GM12878 (cell line): Measurements from ENCODE around the gene EPB41L1. TPM values are rescaled to one million over a fixed set of nuclear protein-coding genes. Genes with fewer than 3 reads are reported as not detected.

Source experiments
- ATAC-seq: fragments of 200-7000 bp; cut with Tn5 transposase; 3 replicates; pipeline ENCODE4 v1.9.1; 2020; ENCODE audit warnings: mild to moderate bottlenecking, moderate library complexity
- BruUV-seq: library from RNA; stranded (reverse); fragments of 400-500 nt; replicated peaks from 2 replicates; lab custom pipeline; 2021; lab: Mats Ljungman, UMichigan
- CTCF ChIA-PET: fragments of 300-600 bp; sonication (Branson Sonifier 250); formaldehyde crosslinking; extraction: SDS; loops from one replicate; lab custom pipeline; 2021; ENCODE audit warnings: inconsistent platforms; lab: Yijun Ruan, JAX
- POLR2A ChIA-PET: fragments of 350-600 bp; formaldehyde crosslinking; extraction: SDS; loops from one replicate; lab custom pipeline; 2021; ENCODE audit warnings: inconsistent platforms; lab: Charles Lee
- RAD21 ChIA-PET: fragments of 300-600 bp; sonication (Branson Sonifier 250); formaldehyde crosslinking; loops from one replicate; lab custom pipeline; 2023; ENCODE audit warnings: antibody characterized with exemption; ENCODE audit not compliant: unreplicated experiment; lab: Charles Lee
- SMC1A ChIA-PET: fragments of 300-600 bp; sonication (Branson Sonifier 250); formaldehyde crosslinking; loops from one replicate; lab custom pipeline; 2023; ENCODE audit not compliant: unreplicated experiment, uncharacterized antibody; lab: Charles Lee
- DNase-seq: peaks from one replicate; pipeline ENCODE4 v3.0.0-alpha.2; 2011; ENCODE audit warnings: low read depth, low spot score
- FAIRE-seq: peaks from 3 replicates; lab custom pipeline; 2011; peaks lifted over from hg19 to GRCh38; lab: Jason Lieb, UNC
- H2AFZ ChIP-seq: 2 replicates; pipeline ENCODE4 v1.6.0; 2011; ENCODE audit warnings: low read depth, low read length, control low read depth; ENCODE audit not compliant: control insufficient read depth
- H3K27ac ChIP-seq: 2 replicates; pipeline ENCODE4 v1.5.1; 2011; ENCODE audit warnings: control low read depth; ENCODE audit not compliant: control insufficient read depth, insufficient read depth
- H3K27me3 ChIP-seq, 2 experiments: replicated peaks in 1 of 2; 2 replicates each; pipeline versions ENCODE4 v1.6.0 to v1.6.1; 2011; ENCODE audit warnings: low read length in 1 of 2; ENCODE audit not compliant: control insufficient read depth in 2 of 2, insufficient read depth in 2 of 2
- H3K36me3 ChIP-seq, 2 experiments: 2 replicates each; pipeline ENCODE4 v1.5.1; 2011; ENCODE audit warnings: low read length in 1 of 2; ENCODE audit not compliant: control insufficient read depth in 2 of 2, insufficient read depth in 2 of 2
- H3K4me1 ChIP-seq: 2 replicates; pipeline ENCODE4 v1.6.1; 2011; ENCODE audit warnings: mild to moderate bottlenecking, low read length, moderate library complexity, mixed read lengths; ENCODE audit not compliant: control insufficient read depth, insufficient read depth
- H3K4me2 ChIP-seq: 2 replicates; pipeline ENCODE4 v1.6.0; 2011; ENCODE audit warnings: control low read depth; ENCODE audit not compliant: control insufficient read depth, insufficient read depth
- H3K4me3 ChIP-seq: fragments of 200-600 bp; sonication (generic); 2 replicates; pipeline ENCODE4 v1.5.1; 2016
- H3K79me2 ChIP-seq: 2 replicates; pipeline ENCODE4 v1.6.0; 2011; ENCODE audit warnings: low read length; ENCODE audit not compliant: control insufficient read depth, insufficient read depth
- H3K9ac ChIP-seq: 2 replicates; pipeline ENCODE4 v1.8.0; 2011; ENCODE audit warnings: low read length, control low read depth, mixed read lengths; ENCODE audit not compliant: control insufficient read depth, insufficient read depth
- H3K9me3 ChIP-seq: replicated peaks from 3 replicates; pipeline ENCODE4 v1.5.1; 2011; ENCODE audit warnings: mild to moderate bottlenecking, low read length; ENCODE audit not compliant: control insufficient read depth, insufficient read depth
- H4K20me1 ChIP-seq: 2 replicates; pipeline ENCODE4 v1.6.0; 2011; ENCODE audit not compliant: control insufficient read depth, insufficient read depth
- ASH2L ChIP-seq: fragments of 300-600, 200-600 bp; sonication (generic); IDR thresholded peaks from 2 replicates; pipeline ENCODE4 v1.6.1; 2017; ENCODE audit warnings: low read depth, mild to moderate bottlenecking, borderline replicate concordance
- GABPA ChIP-seq: IDR thresholded peaks from 2 replicates; pipeline ENCODE4 v1.6.1; 2014; ENCODE audit warnings: antibody characterized with exemption, low read depth, mild to moderate bottlenecking, inconsistent platforms
- HDAC6 ChIP-seq: fragments of 200-600 bp; sonication (generic); IDR thresholded peaks from one replicate; pipeline ENCODE4 v1.8.0; 2017; ENCODE audit warnings: antibody characterized with exemption; ENCODE audit not compliant: unreplicated experiment
- RCOR1 ChIP-seq: conservative IDR thresholded peaks from 2 replicates; pipeline ENCODE4 v1.6.1; 2012; ENCODE audit warnings: low read depth, low read length, improper control_type of control experiment
- SMARCA5 ChIP-seq: fragments of 450-650 bp; IDR thresholded peaks from 2 replicates; pipeline ENCODE4 v1.6.1; 2017; ENCODE audit warnings: mild to moderate bottlenecking
- SUZ12 ChIP-seq: fragments of 200-600 bp; sonication (generic); IDR thresholded peaks from one replicate; pipeline ENCODE4 v1.6.1; 2018; ENCODE audit warnings: antibody characterized with exemption, mild to moderate bottlenecking; ENCODE audit not compliant: unreplicated experiment
- TCF3 ChIP-seq: IDR thresholded peaks from 2 replicates; pipeline ENCODE4 v1.6.1; 2012; ENCODE audit warnings: low read depth, mild to moderate bottlenecking, low read length, borderline replicate concordance; ENCODE audit not compliant: insufficient read depth
- ZNF217 ChIP-seq: fragments of 450-650 bp; IDR thresholded peaks from 2 replicates; pipeline ENCODE4 v1.6.1; 2017; ENCODE audit warnings: antibody characterized with exemption, mild to moderate bottlenecking
- ZZZ3 ChIP-seq: IDR thresholded peaks from 2 replicates; pipeline ENCODE4 v1.6.1; 2011; ENCODE audit warnings: low read depth; ENCODE audit not compliant: control insufficient read depth, insufficient read length
- WGBS: methylation state at CpG from one replicate; pipeline ENCODE4 v1.1.6; 2016; ENCODE audit warnings: low lambda C conversion rate; ENCODE audit not compliant: insufficient replicate concordance, insufficient coverage; ENCODE audit errors: missing lambda C conversion rate; 5-methylcytosine and 5-hydroxymethylcytosine counted together
- in situ Hi-C: fragments of 300-500 bp; cut with MboI; formaldehyde crosslinking; loops from 9 replicates; pipeline ENCODE4 v1.14.3; 2018; ENCODE audit warnings: mixed read lengths
- intact Hi-C: fragments of 100-400 bp; cut with micrococcal nuclease; formaldehyde crosslinking; loops from one replicate; pipeline ENCODE4 v1.14.2; 2022; ENCODE audit not compliant: unreplicated experiment
- polyA plus RNA-seq, 11 experiments: library from polyadenylated mRNA; depleted of rRNA in 4 of 11; unstranded in 6 of 11; stranded (reverse) in 5 of 11; fragments of >200 nt; fragmentation: Nextera tagmentation in 4 of 11; fragmentation: Illumina TruSeq in 1 of 11; extraction: Ambion mirVana in 4 of 11; extraction: Trizol in 1 of 11; gene quantifications; 1 replicate in 1 of 11; 2 replicates in 10 of 11; pipeline versions ENCODE4 v1.2.1 to v1.2.3, GENCODE V29; 2011 to 2016; ENCODE audit warnings: inconsistent platforms in 2 of 11, missing spikeins in 2 of 11, low read depth in 1 of 11
- total RNA-seq, 4 experiments: library from RNA; depleted of rRNA in 3 of 4; stranded (reverse); fragments of >200 nt in 3 of 4; fragmentation: Illumina TruSeq in 1 of 4; extraction: Trizol in 1 of 4; gene quantifications; 2 replicates each; pipeline versions ENCODE4 v1.2.1 to v1.2.3, GENCODE V29; 2013 to 2021
- TF ChIP-seq, protein P1 (sequence below): fragments of 450-650 bp; IDR thresholded peaks from 2 replicates; pipeline ENCODE4 v1.6.1; 2017; ENCODE audit warnings: low read depth, mild to moderate bottlenecking, moderate library complexity
- TF ChIP-seq, protein P2 (sequence below): fragments of 450-650 bp; conservative IDR thresholded peaks from 2 replicates; pipeline ENCODE4 v1.6.1; 2017; ENCODE audit warnings: mild to moderate bottlenecking, moderate library complexity

The EPB41L1 gene
- total and polyA plus RNA-seq, 10 of the 15 experiments (the other 5 are each of a cell fraction or from before 2014, with no cell fraction given): 0.08 to 3.2 (median 0.31) TPM

DNA sequence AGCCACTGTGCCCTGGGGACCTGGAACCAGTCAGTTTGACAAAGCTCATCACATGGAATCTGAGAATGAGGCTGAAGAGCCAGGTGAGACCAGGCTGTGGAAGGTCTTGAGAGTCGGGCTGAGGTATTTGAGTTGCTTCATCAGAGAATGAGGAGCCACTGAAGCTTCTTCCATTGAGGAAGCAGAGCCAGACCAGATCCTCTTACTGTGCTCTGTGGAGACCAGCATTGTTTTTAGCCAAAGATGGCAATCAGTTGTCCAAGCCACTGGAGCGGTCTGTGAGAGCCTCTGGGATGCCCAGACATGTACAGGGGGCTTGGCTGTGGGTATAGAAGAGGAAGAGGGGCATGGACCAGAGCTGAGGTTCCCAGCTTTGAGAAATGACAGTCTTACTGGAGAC, 6.1 kb upstream of the EPB41L1 start (continued):
- TF ChIP-seq, protein P1, sequence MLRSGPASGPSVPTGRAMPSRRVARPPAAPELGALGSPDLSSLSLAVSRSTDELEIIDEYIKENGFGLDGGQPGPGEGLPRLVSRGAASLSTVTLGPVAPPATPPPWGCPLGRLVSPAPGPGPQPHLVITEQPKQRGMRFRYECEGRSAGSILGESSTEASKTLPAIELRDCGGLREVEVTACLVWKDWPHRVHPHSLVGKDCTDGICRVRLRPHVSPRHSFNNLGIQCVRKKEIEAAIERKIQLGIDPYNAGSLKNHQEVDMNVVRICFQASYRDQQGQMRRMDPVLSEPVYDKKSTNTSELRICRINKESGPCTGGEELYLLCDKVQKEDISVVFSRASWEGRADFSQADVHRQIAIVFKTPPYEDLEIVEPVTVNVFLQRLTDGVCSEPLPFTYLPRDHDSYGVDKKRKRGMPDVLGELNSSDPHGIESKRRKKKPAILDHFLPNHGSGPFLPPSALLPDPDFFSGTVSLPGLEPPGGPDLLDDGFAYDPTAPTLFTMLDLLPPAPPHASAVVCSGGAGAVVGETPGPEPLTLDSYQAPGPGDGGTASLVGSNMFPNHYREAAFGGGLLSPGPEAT: no peak
- TF ChIP-seq ASH2L: no peak
- no peak for TF ChIP-seq ZNF217
- TF ChIP-seq HDAC6: no peak
- TF ChIP-seq, protein P2, sequence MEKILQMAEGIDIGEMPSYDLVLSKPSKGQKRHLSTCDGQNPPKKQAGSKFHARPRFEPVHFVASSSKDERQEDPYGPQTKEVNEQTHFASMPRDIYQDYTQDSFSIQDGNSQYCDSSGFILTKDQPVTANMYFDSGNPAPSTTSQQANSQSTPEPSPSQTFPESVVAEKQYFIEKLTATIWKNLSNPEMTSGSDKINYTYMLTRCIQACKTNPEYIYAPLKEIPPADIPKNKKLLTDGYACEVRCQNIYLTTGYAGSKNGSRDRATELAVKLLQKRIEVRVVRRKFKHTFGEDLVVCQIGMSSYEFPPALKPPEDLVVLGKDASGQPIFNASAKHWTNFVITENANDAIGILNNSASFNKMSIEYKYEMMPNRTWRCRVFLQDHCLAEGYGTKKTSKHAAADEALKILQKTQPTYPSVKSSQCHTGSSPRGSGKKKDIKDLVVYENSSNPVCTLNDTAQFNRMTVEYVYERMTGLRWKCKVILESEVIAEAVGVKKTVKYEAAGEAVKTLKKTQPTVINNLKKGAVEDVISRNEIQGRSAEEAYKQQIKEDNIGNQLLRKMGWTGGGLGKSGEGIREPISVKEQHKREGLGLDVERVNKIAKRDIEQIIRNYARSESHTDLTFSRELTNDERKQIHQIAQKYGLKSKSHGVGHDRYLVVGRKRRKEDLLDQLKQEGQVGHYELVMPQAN: no peak
- TF ChIP-seq TCF3: no peak

DNA sequence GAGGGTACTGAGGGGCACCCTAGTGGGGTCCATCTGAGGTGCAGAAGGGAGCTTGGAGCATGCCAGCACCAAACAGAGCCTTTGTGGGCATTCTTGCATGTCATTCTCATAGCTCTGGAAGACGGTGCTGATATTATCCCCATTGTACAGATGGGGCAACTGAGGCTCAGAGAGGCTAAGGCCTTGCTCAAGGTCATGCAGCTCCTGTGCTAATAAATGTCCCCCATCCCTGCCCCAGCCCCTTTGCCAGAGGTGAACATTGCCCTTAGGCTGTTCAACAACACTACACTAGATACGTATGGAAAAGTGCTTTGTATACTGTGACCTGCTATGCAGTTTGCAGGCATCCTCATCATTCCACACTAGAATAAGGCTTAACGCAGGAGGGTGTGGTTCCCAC, 5.5 kb upstream of the EPB41L1 start:
- DNase-seq (no peak), ATAC-seq (no peak), FAIRE-seq (no peak)
- ChIA-PET CTCF (interaction anchor here (1.2 to 22.3 kb wide), 3 partner anchors 10 to 155 kb away, joined by 4 to 717 read pairs (median 5); no protein-coding TSS in a partner anchor), SMC1A (no interaction called here), POLR2A (no interaction called here), RAD21 (interaction anchor here (1.6 kb wide), 1 partner anchor 10 kb away, joined by 5 read pairs; no protein-coding TSS in a partner anchor)
- BruUV-seq: no TSS peak
- no peak overlapping the region for H3K4me2 ChIP-seq
- in situ Hi-C loops: no loop called here
- no peak overlapping the region for H3K4me3 ChIP-seq
- no peaks in the 10 kb centered on the region for H3K9me3 ChIP-seq
- H3K4me1 ChIP-seq: peaks cover 6% of the 10 kb centered on the region; the same call in 1 of the 2 replicates
- WGBS: 30% methylated on average over 3 of the region's 3 CpGs
- no peak overlapping the region for H3K9ac ChIP-seq
- peaks cover 0 to 5% of the 10 kb centered on the region in 2 experiments; a peak in 1 of 4 replicates for H3K27me3 ChIP-seq
- H2AFZ ChIP-seq: no peak overlapping the region
- H3K79me2 ChIP-seq: no peaks in the 10 kb centered on the region
- no peaks in the 10 kb centered on the region for H4K20me1 ChIP-seq
- TF ChIP-seq GABPA (no peak), SMARCA5 (no peak), SUZ12 (no peak), ZZZ3 (no peak), RCOR1 (no peak)
- no peak overlapping the region for H3K27ac ChIP-seq
- no peaks in the 10 kb centered on the region for H3K36me3 ChIP-seq
- intact Hi-C loops: no loop called here
